IPS-NIHi11 (cell line): ENCODE results near the gene DPEP2NB.
"Not testable (repeated sequence)": the region's sequence is repeated elsewhere in the genome, so short reads cannot be mapped to it uniquely, and the experiment has no call there.

Source experiments
- DNase-seq: peaks from one replicate; pipeline ENCODE4 v3.0.0; 2012; ENCODE audit warnings: mixed read lengths, low spot score

The DPEP2NB gene, protein sequence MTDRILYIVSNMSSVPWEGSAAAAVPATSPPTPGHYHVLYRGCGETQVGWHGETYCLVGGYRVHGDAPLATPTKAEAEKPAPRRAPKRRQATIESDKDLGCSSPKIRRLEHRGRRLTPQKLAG

DNA sequence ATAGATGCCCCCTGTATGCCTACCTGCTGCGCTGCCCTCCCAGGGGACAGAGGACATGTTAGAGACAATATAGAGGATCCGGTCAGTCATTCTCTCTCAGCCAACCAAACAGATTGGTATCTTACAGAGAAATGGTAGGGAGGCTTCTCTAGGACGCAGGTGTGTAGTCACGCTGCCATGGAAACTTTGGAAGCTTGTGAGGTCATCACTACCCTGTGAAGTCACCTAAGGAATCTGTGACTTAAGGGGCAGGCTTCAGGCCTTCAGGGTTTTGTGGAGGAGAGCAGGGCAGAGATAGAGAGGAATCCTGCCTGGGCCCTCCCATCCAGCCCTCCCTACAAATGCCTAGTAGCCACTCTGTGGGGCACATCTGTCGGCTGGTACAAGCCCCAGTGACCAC is at the start of gene DPEP2NB:
Gene DPEP2NB (minus strand): TSS at position 231 of the 400 bp plus-strand sequence. CDS start 141 bp downstream, at position 90.
- no peak for DNase-seq

DNA sequence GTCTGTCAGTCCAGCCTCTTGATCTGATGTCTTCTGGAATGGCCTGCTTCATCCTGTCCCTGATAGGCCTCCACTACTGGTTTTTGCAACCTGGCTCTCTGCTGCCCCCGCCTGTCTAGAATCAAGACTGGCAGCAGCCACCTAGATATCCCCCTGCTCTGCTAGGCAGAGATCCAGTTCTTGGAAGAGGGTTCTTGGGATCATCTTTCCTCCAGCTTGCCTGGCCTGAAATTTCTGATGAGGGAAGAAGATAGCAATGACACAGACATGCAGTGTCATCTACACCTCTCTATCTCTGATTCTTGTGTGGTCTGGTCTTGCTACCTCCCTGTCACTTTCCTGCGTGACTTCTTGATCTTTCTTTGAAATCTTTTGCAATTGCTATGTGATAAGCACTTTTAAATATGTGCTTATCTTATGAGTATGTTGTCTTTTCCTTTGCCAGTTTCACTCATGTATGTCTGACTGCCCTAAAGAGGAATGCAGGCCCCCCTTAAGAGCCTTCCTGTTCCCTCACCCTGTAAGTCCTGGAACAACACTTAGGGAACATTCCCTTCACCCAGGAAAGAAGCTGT is 49.2 kb upstream of the DPEP2NB start:
- DNase-seq: peak; percentile 85

DNA sequence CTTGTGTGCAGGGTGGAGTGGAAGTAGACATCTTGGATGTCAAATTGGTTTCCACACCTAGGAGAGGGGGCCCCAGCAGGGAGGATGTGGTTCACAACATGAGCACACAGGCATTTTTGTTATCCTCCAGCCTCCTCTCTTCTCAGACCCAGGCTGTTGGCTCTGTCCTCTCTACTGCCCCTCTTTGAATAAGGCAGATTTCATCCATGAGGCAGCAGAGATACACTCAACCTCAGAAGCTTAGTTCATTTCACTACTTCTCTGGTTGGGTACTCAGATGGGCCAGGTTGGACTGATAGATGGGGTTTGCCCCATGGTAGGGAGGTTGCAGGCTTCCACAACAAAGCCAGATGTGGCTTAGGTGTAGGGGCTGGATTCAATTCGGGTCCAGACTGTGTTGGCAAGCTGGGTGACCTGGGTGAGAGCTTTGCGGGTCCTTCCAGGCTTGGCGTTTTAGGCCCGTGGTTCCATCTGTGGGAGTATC is 47.2 kb upstream of the DPEP2NB start:
- no peak for DNase-seq

DNA sequence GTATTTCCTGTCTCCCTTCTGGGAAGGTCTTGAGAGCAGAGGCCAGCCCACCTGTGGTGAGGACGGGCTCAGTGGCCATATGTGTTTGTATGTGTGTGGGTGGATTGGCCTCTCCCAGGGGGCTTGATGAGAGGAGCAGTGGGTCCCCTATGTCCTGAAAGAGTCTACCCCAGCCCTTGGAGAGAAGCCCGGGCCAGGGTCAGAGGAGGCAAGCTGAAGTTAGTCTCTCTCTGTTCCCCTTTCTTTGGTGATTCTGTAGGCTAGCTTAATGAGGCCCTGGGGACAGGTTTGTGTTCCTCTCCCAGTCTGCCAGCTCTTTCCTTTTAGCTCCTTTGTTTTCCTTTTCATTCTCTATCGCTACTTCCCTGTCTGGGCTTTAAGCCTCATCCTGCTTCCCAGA is 45.7 kb upstream of the DPEP2NB start:
- DNase-seq: no peak

DNA sequence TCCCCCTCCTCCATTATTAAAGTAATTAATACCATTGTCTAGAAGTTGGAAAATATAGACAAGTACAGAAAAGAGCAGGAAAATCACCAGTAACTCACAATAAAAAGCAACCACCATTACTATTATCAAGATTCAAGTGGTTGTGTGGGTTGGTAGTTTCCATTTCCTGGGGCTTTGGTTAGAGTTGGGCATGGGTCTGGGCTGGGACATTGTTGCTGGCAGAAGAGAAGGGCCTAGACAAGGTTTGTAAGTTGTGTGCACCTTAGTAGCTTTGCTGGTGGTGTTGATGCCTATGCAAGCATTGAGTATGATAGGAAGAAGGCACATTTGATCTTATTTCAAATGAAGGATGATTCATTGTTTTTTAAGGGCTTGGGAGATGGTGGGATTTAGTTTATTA is 44.1 kb upstream of the DPEP2NB start:
- DNase-seq: no peak

DNA sequence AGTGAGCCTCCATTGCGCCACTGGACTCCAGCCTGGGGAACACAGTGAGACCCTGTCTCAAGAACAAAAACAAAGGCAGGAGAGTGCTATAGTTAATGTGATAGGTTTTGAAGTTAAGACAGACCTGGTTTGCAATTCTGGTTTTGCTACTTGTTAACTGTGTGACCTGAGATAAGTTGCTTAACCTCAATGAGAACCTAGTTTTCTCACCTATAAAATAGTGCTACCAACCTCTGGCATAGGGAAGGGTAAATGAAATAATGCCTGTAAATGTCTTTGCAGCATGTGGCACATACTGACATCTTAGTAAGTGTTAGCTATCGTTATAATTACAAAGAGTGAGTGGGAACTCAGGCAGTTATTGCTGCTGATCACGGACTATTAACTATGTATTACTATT is 39.7 kb upstream of the DPEP2NB start:
- no peak for DNase-seq

DNA sequence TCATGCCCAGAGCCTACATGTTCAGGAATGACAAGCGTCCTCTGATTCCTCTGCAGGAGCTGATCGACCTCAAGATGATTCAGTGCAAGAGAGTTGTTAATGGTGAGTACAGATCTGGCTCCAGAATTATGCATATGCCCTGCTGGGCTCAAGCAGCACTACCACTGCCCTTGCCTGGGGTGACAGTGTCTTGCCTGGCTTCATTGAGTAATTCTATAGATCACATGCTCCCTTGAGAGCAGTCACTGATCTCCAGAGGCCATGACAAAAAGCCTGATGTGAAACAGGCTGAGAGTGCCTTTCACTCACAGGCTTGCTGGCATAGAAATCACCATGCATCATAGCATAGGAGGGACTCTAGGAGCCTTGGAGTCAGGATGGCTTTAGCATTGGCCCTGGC is 33.7 kb upstream of the DPEP2NB start:
- no peak for DNase-seq

DNA sequence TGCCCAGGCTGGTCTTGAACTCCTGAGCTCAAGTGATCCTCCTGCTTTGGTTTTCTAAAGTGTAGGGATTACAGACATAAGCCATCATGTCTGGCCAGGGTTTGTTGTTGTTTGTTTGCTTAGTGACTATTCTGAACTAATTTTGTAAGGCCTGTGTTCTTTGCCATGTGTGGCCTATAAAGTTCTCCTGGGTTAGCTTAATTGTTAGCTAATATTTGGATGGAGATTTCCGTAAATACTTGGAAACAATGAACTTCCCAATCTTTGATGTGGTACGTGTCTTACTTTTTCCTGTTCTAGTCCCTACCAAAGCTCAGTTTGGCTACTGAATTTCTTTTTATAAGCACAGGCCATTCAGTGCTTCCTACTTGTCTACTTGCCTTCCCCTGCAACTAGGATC is 32.3 kb upstream of the DPEP2NB start:
- DNase-seq: no peak

DNA sequence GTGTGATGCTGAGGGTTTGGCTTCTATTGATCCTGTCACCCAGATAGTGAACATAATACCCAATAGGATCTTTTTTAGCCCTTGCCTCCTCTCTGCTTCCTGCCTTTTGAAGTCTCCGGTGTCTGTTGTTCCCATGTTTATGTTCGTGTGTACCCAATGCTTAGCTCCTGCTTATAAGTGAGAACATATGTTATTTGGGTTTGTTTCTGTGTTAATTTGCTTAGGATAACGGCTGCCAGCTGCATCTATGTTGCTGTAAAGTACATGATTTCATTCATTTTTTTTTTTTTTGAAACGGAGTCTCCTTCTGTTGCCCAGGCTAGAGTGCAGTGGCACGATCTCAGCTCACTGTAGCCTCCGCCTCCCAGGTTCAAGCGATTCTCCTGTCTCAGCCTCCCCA is 30.4 kb upstream of the DPEP2NB start:
- no peak for DNase-seq

DNA sequence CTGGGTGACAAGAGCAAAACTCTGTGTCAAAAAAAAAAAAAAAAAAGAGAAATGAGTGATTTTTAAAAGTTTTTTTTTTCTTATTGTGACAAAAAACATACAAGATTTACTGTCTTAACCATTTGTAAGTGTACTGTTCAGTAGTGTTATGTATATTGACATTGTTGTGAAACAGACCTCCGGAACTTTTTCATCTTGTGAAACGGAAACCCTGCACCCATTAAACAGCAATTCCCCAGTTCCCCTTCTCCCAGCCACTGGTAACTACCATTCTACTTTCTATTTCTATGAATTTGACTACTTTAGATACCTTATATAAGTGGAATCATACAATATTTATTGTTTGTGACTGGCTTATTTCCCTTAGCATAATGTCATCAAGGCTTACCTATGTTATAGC is 26.1 kb upstream of the DPEP2NB start:
- no peak for DNase-seq

DNA sequence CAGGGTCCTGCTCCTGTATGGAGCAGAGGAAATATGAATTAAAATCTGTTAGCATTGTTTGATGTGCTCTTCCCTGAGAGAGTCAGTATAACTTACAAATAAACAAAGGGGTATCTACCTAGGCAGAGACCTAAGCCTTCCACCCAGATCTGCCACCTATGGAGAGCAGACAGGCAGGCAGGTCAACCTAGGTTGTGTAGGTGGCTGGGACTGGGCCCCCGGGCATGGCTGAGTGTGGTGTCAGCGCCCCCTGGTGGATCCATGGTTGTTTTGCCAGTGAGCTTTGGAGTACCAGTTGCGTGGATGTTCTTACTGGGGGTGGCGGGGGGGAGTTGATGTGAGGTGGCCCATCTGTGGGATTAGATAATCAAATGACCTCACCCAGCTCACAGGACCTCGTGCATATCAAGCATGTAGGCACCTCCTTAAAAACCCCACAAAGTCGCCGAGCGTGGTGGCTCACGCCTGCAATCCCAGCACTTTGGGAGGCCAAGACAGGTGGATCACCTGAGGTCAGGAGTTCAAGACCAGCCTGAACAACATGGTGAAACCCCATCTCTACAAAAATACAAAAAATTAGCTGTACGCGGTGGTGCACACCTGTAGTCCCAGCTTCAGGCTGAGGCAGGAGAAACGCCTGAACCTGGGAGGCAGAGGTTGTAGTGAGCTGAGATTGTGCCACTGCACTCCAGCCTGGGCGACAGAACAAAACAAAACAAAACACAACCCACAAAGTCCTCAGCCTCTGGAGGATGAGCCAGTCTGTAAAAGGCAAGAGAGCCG is 25.0 kb upstream of the DPEP2NB start:
- DNase-seq: peak; percentile 92

DNA sequence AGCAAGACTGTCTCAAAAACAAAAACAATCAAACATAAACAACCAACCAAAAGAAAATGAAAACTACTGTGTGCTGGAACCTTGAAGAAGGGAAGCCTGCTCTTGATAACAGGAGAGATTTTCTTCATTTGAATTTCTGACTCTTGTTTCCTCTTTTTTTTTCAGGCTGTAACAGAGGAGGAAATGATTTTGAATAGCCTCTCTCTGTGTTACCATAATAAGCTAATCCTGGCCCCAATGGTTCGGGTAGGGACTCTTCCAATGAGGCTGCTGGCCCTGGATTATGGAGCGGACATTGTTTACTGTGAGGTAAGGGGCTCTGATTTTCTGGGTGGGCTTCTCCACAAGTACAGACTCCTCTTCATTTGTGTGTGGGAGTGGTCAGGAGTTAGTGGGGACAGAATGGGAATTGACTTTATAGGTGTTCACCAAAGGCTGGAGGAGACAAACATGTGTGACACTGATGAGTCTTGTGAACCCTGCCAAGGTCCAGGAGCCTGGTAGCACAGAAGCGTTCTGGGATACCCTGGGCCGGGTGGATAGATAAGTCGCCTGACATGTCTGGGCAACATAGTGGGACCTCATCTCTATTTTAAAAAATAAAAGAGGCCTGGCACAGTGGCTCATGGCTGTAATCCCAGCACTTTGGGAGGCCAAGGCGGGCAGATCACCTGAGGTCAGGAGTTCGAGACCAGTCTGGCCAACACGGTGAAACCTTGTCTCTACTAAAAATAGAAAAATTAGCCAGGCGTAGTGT is 22.3 kb upstream of the DPEP2NB start:
- DNase-seq: no peak

DNA sequence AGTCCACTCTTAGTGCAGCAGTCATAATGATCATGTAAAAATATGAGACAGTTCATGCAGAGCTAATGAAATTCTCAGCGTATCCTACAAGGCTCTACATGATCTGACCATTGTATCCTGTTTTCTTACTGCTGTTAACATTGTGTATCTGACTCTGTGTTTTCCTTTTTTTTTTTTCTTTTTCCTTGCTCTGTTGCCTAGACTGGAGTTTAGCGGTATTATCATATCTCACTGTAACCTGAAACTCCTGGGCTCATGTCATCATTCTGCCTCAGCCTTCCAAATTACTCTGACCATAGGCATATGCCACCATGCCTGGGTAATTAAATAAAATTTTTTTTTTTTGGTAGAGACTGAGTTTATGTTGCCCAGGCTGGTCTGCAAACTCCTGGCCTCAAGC is 19.5 kb upstream of the DPEP2NB start:
- DNase-seq: no peak

DNA sequence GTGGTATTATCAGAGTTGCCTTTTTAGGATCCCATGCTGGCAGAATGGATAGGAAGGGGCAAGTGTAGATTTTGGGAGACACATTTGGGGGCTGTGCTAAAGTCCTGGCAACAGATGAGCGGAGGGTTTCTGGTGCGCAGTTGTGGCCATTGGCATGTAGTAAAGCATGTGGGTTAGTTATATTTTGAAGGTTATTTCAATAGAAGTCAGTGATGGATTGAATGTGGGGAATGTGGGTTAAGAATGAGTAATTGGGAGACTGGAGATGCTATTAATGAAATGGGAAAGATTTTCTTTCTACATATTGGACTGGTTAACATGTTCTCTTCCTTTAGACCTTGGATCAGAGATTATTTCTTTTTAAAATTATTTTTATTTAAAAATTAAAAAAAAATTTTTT is 17.4 kb upstream of the DPEP2NB start:
- DNase-seq: no peak

DNA sequence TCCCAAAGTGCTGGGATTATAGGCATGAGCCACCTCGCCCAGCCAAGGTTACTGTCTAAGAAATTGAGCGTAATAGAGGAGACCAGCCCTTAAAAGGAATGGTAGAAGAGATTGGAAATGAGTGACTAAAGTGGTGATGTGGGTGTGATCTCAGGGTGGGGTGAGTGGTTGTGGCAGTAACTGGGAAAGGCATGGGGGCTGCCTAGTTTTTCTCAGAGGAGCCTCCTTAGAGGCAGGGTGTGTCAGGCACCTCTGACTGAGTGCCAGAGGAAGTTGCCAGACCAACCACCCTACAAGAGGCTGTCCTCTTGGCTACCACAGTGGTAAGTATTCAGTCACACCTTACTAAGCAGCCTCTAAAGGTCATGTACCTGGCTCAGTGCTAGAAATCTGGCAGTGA is 16.2 kb upstream of the DPEP2NB start:
- DNase-seq: no peak

DNA sequence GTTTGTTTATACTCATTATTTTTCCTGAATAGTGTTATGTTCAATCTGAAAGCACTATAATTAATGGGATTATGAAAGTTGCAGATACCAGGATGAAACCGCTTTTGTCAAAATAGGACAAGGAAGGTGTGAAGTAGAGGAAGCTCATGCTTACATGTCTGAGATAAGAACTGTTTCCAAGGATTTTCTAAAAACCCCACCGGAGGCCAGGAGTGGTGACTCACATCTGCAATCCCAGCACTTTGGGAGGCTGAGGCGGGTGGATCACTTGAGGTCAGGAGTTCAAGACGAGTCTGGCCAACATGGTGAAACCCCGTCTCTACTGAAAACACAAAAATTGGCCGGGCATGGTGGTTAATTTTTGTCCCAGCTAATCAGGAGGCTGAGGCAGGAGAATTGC is 14.4 kb upstream of the DPEP2NB start:
- not testable (repeated sequence) for DNase-seq

DNA sequence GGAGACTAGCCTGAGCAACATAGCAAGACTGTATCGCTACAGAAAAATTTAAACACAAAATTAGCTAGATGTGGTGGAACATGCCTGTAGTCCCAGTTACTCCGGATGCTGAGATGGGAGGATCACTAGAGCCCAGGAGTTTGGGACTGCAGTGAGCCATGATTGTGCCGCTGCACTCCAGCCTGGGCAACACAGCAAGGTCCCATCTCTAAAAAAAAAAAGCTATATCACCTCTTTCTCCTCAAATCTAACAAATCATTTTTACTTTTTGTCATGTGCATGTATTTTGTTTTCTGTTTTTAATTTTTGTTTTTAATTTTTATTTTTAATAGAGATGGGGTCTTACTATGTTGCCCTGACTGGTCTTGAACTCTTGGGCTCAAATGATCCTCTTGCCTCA is 13.3 kb upstream of the DPEP2NB start:
- DNase-seq: no peak

DNA sequence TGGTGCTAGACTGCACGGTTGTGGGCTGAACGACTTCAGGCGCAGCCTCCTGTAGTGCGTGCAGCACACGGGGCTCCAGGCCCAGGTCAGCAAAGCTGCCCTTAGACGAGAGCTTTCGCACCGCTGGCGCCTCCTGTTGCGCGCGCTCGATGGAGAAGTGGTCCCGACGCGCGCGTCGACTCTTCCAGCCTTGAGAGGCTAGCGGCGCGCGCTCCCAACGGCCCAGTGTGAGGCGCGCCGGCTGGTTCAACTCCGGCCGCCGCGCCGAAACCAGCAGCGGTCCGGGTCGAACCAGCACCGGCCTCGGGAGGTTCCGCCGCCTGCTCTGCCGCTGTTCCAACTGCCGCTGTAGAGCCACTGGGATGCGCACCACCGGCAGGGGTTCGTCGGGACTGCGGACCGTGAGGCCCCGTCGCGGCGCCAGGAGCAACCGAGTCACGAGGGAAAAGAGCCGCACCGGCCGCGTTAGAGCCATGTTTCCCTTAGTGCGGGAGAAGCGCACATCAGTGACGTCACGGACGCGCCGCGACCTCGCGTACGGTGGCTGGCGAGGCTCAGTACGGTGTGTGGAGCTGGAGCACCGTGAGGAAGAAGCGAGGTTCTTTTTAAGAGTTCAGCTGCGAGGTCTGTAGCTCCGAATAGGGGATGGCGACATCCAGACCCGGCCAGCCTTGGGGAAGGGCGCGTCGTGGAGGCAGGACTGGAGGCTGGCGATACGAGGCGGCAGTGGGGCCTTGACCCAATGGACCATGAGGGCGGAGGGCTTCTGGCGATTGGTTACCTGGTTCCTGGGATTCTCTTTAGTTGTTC is 7.2 kb upstream of the DPEP2NB start, which contains the start of the genes DDX28 and DUS2:
Gene DDX28 (minus strand): TSS at position 505 of the 810 bp plus-strand sequence. CDS start 30 bp downstream, at position 475.
Gene DUS2 (plus strand): TSS at position 557 of the 810 bp plus-strand sequence. CDS start 14,740 bp downstream, outside the sequence.
- peak; percentile 97 for DNase-seq

DNA sequence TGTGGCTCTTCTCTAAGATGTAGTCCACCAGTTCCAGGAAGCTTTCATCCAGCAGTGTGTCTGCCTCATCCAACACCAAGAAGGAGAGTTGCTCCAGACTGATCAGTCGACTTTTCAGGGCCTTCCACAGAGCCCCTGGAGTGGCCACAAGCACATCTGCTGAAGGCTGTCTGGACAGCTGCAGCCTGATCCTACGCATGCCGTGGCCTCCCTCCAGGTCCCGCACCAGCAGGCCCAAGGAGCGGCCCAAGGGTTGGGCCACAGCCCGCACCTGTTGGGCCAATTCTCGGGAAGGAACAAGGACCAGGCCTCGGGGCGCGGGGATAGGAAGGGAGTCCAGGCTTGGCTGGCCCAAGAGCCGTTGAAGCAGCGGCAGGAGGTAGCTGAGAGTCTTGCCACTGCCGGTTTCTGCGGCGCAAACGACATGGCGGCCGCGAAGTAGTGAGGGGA is 6.6 kb upstream of the DPEP2NB start:
- no peak for DNase-seq

DNA sequence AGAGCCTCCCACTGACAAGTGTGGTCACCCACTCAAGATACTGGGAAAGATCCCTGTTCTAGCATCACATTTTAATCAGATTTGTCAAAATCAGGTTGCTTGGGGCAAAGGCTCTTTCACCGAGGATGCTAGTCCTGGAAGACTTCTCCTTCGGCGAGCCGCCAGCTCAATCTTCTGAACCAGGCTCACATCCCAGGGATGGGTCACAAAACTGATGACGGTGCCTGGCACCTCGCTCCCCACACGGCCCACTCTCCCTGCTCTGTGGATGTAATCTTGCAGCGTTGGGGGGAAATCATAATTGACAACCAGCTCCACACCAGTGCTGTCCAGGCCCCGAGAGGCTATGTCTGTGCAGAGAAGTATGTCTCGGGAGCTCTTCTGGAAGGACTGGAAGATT is 5.8 kb upstream of the DPEP2NB start:
- no peak for DNase-seq

DNA sequence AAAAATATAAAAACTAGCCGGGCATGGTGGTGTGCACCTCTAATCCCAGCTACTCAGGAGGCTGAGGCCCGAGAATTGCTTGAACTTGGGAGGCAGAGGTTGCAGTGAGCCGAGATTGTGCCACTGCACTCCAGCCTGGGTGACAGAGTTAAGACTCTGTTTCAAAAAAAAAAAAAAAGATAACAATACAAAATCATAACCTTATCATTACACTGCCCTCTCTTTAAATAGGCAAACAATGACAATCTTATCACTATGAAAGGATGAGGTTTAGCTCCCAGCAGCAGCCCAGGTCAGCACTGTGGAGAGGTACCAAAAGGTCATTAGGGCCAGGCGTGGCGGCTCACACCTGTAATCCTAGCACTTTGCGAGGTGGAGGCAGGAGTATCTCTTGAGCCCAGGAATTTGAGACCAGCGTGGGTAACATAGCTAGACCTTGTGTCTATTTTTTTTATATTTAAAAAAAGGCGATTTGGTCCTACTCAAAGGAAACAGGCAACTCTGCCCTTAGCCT is 3.5 kb upstream of the DPEP2NB start:
- no peak for DNase-seq
